HEK293T (cell line): Measurements from ENCODE around the gene FBXL20.

ENCODE experiments used
- BHLHE40 ChIP-seq: fragments of 450-650 bp; IDR thresholded peaks from 2 replicates; pipeline ENCODE4 v1.6.1; 2016; ENCODE audit warnings: mild to moderate bottlenecking, moderate library complexity, borderline replicate concordance
- FOXA1 ChIP-seq: fragments of 450-650 bp; IDR thresholded peaks from 2 replicates; pipeline ENCODE4 v1.6.1; 2016; ENCODE audit warnings: mild to moderate bottlenecking
- SP1 ChIP-seq: fragments of 450-650 bp; IDR thresholded peaks from 2 replicates; pipeline ENCODE4 v1.6.1; 2017
- TARDBP ChIP-seq: fragments of 450-650 bp; IDR thresholded peaks from 2 replicates; pipeline ENCODE4 v1.6.1; 2016

GRCh38 chr17:39450051-39450450 lies 48.6 kb upstream of the FBXL20 start:
- TF ChIP-seq TARDBP (no peak), FOXA1 (no peak), BHLHE40 (no peak), SP1 (no peak)
